NCI-H510A (cell line): ENCODE data around the gene GNA12.

Source experiments
- DNase-seq: peaks from one replicate; lab custom pipeline; 2025; lab: John Stamatoyannopoulos, UW

Gene GNA12

GRCh38 chr7:2775785-2776184, 68.3 kb downstream of the GNA12 start:
- no peak for DNase-seq

- DNase-seq, result no peak
Measured at GRCh38 chr7:2775376-2775775, 68.7 kb downstream of the GNA12 start.

GRCh38 chr7:2774935-2775334, 69.2 kb downstream of the GNA12 start:
- DNase-seq, result no peak

GRCh38 chr7:2774280-2774679, 69.8 kb downstream of the GNA12 start:
- no peak for DNase-seq

GRCh38 chr7:2773608-2774007, 70.5 kb downstream of the GNA12 start:
- no peak for DNase-seq

GRCh38 chr7:2771274-2771731, 72.8 kb downstream of the GNA12 start:
- DNase-seq, result no peak

GRCh38 chr7:2764621-2765020, 79.5 kb downstream of the GNA12 start:
- no peak for DNase-seq

GRCh38 chr7:2763597-2763996, 80.5 kb downstream of the GNA12 start:
- DNase-seq, result no peak

GRCh38 chr7:2761801-2762497, 82.2 kb downstream of the GNA12 start:
- DNase-seq, result no peak

- no peak for DNase-seq
Measured at GRCh38 chr7:2761131-2761624, 82.9 kb downstream of the GNA12 start.

- DNase-seq, result peak; percentile 47
Measured at GRCh38 chr7:2760098-2760889, 83.8 kb downstream of the GNA12 start.

- no peak for DNase-seq
Measured at GRCh38 chr7:2759736-2760097, 84.4 kb downstream of the GNA12 start.

- no peak for DNase-seq
Measured at GRCh38 chr7:2758673-2759616, 85.2 kb downstream of the GNA12 start.

- DNase-seq, result peak; percentile 86
Measured at GRCh38 chr7:2757904-2758672, 86.0 kb downstream of the GNA12 start.

GRCh38 chr7:2757361-2757903, 86.7 kb downstream of the GNA12 start:
- DNase-seq, result no peak

- DNase-seq, result no peak
Measured at GRCh38 chr7:2755531-2755930, 88.6 kb downstream of the GNA12 start.

- no peak for DNase-seq
Measured at GRCh38 chr7:2754912-2755311, 89.2 kb downstream of the GNA12 start.

GRCh38 chr7:2754086-2754485, 90.0 kb downstream of the GNA12 start:
- DNase-seq, result no peak

- DNase-seq, result no peak
Measured at GRCh38 chr7:2753148-2753547, 91.0 kb downstream of the GNA12 start.

GRCh38 chr7:2751086-2751485, 93.0 kb downstream of the GNA12 start:
- DNase-seq, result no peak

GRCh38 chr7:2750004-2750407, 94.1 kb downstream of the GNA12 start:
- DNase-seq, result no peak
